Measurements from ENCODE around the gene B9D2. TPM values are rescaled to one million over a fixed set of nuclear protein-coding genes. Genes with fewer than 3 reads are reported as not detected.

Gene B9D2
- total RNA-seq, 4 donors from 2014 or later, result 6.4 to 9.3 TPM; not detected in 2

GRCh38 chr19:41323430-41324125, 40.4 kb downstream of the B9D2 start:
- in situ Hi-C loops (cut with MboI; ENCODE audit: low pct_ligation_motif_present in 1 of 4, low pct_unique_long_range_greater_than_20kb in 1 of 4, low sequenced_read_pairs in 3 of 4) (no loop called here), intact Hi-C loops (cut with DNase I; ENCODE audit: low total_unique reads) (no loop called here)
- 40 to 49% methylated on average over 2 to 15 of the region's 16 CpGs for WGBS, 2 donors (ENCODE audit: low coverage in 1 of 2)
- Histone ChIP-seq H3K27ac (peak overlapping the region; percentile 78 to 89 (median 83)), H3K4me1 (peaks cover 31 to 72% (median 51%) of the 10 kb centered on the region in 4 donors), H3K27me3 (peaks cover 20% of the 10 kb centered on the region), H3K4me3 (no peak overlapping the region), H3K36me3 (peaks cover 0 to 6% (median 0%) of the 10 kb centered on the region in 4 donors), H3K9me3 (no peaks in the 10 kb centered on the region)
- peak; percentile 51 for DNase-seq
- TF ChIP-seq POLR2AphosphoS5 (IDR thresholded peaks at IDR 0.05) (peak in 2 of 3 donors; percentile 49 to 53), POLR2A (IDR thresholded peaks at IDR 0.05) (no peak)

DNA sequence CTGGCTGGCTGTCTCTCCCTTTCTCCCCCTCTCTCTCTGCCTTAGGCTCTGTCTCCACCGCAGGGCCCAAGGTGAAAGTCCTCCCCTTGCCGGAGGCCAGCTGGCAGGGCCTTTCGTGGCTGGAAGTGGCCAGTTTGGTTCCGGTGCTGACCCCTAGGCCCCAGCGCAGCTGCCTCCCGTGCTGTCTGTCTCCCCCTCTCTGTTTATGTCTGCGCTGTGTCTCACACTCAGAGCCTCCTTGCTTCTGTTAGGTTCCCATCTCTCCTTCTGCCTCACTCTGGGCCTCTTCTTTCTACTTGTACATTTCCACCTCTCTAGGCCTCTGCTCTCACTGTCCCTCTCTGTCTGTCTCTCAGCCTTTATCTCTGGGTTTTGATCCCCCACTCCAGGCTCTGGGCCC, 40.9 kb downstream of the B9D2 start:
- Histone ChIP-seq H3K36me3 (peaks cover 0 to 6% (median 0%) of the 10 kb centered on the region in 4 donors), H3K9me3 (no peaks in the 10 kb centered on the region), H3K4me3 (no peak overlapping the region), H3K4me1 (peaks cover 31 to 66% (median 48%) of the 10 kb centered on the region in 4 donors), H3K27me3 (peaks cover 20% of the 10 kb centered on the region), H3K27ac (peak overlapping the region; percentile 78 to 89 (median 83))
- in situ Hi-C loops (cut with MboI; ENCODE audit: low pct_ligation_motif_present in 1 of 4, low pct_unique_long_range_greater_than_20kb in 1 of 4, low sequenced_read_pairs in 3 of 4) (no loop called here), intact Hi-C loops (cut with DNase I; ENCODE audit: low total_unique reads) (no loop called here)
- TF ChIP-seq POLR2A (IDR thresholded peaks at IDR 0.05) (no peak), CTCF (IDR thresholded peaks at IDR 0.05) (no peak), EP300 (IDR thresholded peaks at IDR 0.05; ENCODE audit: low read depth) (no peak), POLR2AphosphoS5 (IDR thresholded peaks at IDR 0.05) (no peak)
- 68 to 96% methylated on average over 7 of the region's 7 CpGs for WGBS, 2 donors (ENCODE audit: low coverage in 1 of 2)
- no peak for DNase-seq

DNA sequence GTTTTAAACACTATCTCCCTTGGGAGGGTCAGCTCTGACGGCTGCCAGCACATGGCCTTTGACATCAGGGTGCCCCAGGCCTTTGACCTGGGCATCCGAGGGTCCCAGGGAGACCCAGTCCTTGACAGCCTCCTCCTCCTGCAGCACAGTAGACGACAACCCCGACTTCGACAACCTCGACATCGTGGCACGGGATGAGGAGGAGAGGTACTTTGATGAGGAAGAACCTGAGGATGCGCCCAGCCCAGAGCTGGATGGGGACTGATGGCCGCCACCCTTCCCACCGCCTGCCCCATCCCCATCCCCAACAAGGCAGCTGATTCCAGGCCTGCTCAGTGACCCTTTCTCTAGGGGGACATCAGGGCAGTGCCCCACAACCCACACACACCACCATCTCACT, 41.5 kb downstream of the B9D2 start:
- no peak for TF ChIP-seq POLR2A (IDR thresholded peaks at IDR 0.05)
- no peak for TF ChIP-seq CTCF (IDR thresholded peaks at IDR 0.05)
- no peak for TF ChIP-seq EP300 (IDR thresholded peaks at IDR 0.05; ENCODE audit: low read depth)
- no peak for TF ChIP-seq POLR2AphosphoS5 (IDR thresholded peaks at IDR 0.05)
- DNase-seq, result no peak
- in situ Hi-C loops (cut with MboI; ENCODE audit: low pct_ligation_motif_present in 1 of 4, low pct_unique_long_range_greater_than_20kb in 1 of 4, low sequenced_read_pairs in 3 of 4) (no loop called here), intact Hi-C loops (cut with DNase I; ENCODE audit: low total_unique reads) (no loop called here)
- H3K9me3 ChIP-seq, result no peaks in the 10 kb centered on the region
- 96% methylated on average over 11 of the region's 11 CpGs; no CpG with 5 or more reads in 1 of the 2 donors for WGBS, 2 donors (ENCODE audit: low coverage in 1 of 2)
- H3K27me3 ChIP-seq, result peaks cover 20% of the 10 kb centered on the region
- no peak overlapping the region for H3K4me3 ChIP-seq
- H3K27ac ChIP-seq, result peak overlapping the region; percentile 78 to 89 (median 83)
- peaks cover 0 to 6% (median under 1%) of the 10 kb centered on the region in 4 donors for H3K36me3 ChIP-seq
- H3K4me1 ChIP-seq, result peaks cover 31 to 61% (median 42%) of the 10 kb centered on the region in 4 donors

- TF ChIP-seq POLR2AphosphoS5 (IDR thresholded peaks at IDR 0.05) (no peak), POLR2A (IDR thresholded peaks at IDR 0.05) (no peak), EP300 (IDR thresholded peaks at IDR 0.05; ENCODE audit: low read depth) (no peak), CTCF (IDR thresholded peaks at IDR 0.05) (peak; percentile 37 to 55 (median 49))
- WGBS, 2 donors (ENCODE audit: low coverage in 1 of 2), result 60 to 80% methylated on average over 1 to 10 of the region's 10 CpGs
- DNase-seq, result peak; percentile 41
- peaks cover 29 to 54% (median 37%) of the 10 kb centered on the region in 4 donors for H3K4me1 ChIP-seq
- H3K4me3 ChIP-seq, result no peak overlapping the region
- intact Hi-C loops (cut with DNase I; ENCODE audit: low total_unique reads), result no loop called here
- no peaks in the 10 kb centered on the region for H3K9me3 ChIP-seq
- peaks cover 18% of the 10 kb centered on the region for H3K27me3 ChIP-seq
- in situ Hi-C loops (cut with MboI; ENCODE audit: low pct_ligation_motif_present in 1 of 4, low pct_unique_long_range_greater_than_20kb in 1 of 4, low sequenced_read_pairs in 3 of 4), result no loop called here
- H3K27ac ChIP-seq, result peak overlapping the region; percentile 78 to 89 (median 83)
- H3K36me3 ChIP-seq, result peaks cover 0 to 12% (median 4%) of the 10 kb centered on the region in 4 donors
Measured at GRCh38 chr19:41321600-41322270, 42.2 kb downstream of the B9D2 start.

All from transverse colon (tissue), 4 donors.